HFFc6 (cell line): ENCODE data around the gene DDX42. TPM values are rescaled to one million over a fixed set of nuclear protein-coding genes. Genes with fewer than 3 reads are reported as not detected.

Experiments used
- DNase-seq: peaks from one replicate; pipeline ENCODE4 v3.0.0-alpha.2; 2018
- H3K27ac Mint-ChIP-seq: 2 replicates; pipeline ENCODE4 v1.8.0; 2020; ENCODE audit warnings: mild to moderate bottlenecking, mixed read lengths
- H3K27me3 Mint-ChIP-seq: 2 replicates; pipeline ENCODE4 v1.8.0; 2021; ENCODE audit warnings: mild to moderate bottlenecking, moderate library complexity, mixed read lengths; ENCODE audit not compliant: insufficient read depth
- H3K36me3 Mint-ChIP-seq: 2 replicates; pipeline ENCODE4 v1.8.0; 2021; ENCODE audit warnings: low read depth, mixed read lengths
- H3K4me1 Mint-ChIP-seq: 2 replicates; pipeline ENCODE4 v1.8.0; 2020; ENCODE audit warnings: low read depth, mixed read lengths
- H3K4me3 Mint-ChIP-seq: 2 replicates; pipeline ENCODE4 v1.8.0; 2020; ENCODE audit warnings: mild to moderate bottlenecking, moderate library complexity, mixed read lengths
- H3K9me3 Mint-ChIP-seq: 2 replicates; pipeline ENCODE4 v1.8.0; 2020; ENCODE audit warnings: mild to moderate bottlenecking, mixed read lengths
- CTCF ChIP-seq: fragments of 200-600 bp; sonication (generic); IDR thresholded peaks from 2 replicates; pipeline ENCODE4 v1.5.0; 2021; ENCODE audit warnings: antibody characterized with exemption, mild to moderate bottlenecking
- total RNA-seq, 6 experiments: library from RNA; stranded (reverse); fragmentation: NEBNext Ultra II Directional; extraction: Animal tissue kit (Norgen Biotek cat#: 25700); gene quantifications; 2 replicates in 1 of 6; 3 replicates in 5 of 6; pipeline ENCODE4 v1.2.3, GENCODE V29; 2021

The DDX42 gene
- total RNA-seq, 6 experiments from 2014 or later, result 76.2 to 88.4 (median 80.2) TPM

- H3K4me1 Mint-ChIP-seq, result peaks cover 39% of the 10 kb centered on the region
- H3K36me3 Mint-ChIP-seq, result peaks cover 60% of the 10 kb centered on the region
- peaks cover 8% of the 10 kb centered on the region for H3K27me3 Mint-ChIP-seq
- peak overlapping the region; percentile 26; the same call in 1 of the 2 replicates for H3K27ac Mint-ChIP-seq
- H3K4me3 Mint-ChIP-seq, result 0 out of 2 replicates have a peak overlapping the region, but pooled peaks have one; percentile 97
- H3K9me3 Mint-ChIP-seq, result no peaks in the 10 kb centered on the region; the same call in 1 of the 2 replicates
- DNase-seq, result no peak
- TF ChIP-seq CTCF, result no peak
Observed at GRCh38 chr17:63828936-63829335, 55.0 kb downstream of the DDX42 start.

GRCh38 chr17:63830278-63830677, 56.3 kb downstream of the DDX42 start:
- TF ChIP-seq CTCF, result no peak
- Mint-ChIP-seq H3K4me3 (no peak overlapping the region), H3K36me3 (peaks cover 48% of the 10 kb centered on the region)

GRCh38 chr17:63830904-63831491, 57.0 kb downstream of the DDX42 start:
- Mint-ChIP-seq H3K27me3 (peaks cover 8% of the 10 kb centered on the region), H3K36me3 (peaks cover 41% of the 10 kb centered on the region), H3K4me1 (peaks cover 31% of the 10 kb centered on the region), H3K4me3 (no peak overlapping the region), H3K9me3 (no peaks in the 10 kb centered on the region), H3K27ac (no peak overlapping the region)
- no peak for DNase-seq
- TF ChIP-seq CTCF, result no peak

More at GRCh38 chr17:63830278-63830677, 56.3 kb downstream of the DDX42 start:
- Mint-ChIP-seq H3K27ac (peak overlapping the region; percentile 26; the same call in 1 of the 2 replicates), H3K9me3 (no peaks in the 10 kb centered on the region), H3K4me1 (peaks cover 39% of the 10 kb centered on the region), H3K27me3 (peaks cover 9% of the 10 kb centered on the region)
- no peak for DNase-seq

GRCh38 chr17:63831505-63831904, 57.5 kb downstream of the DDX42 start:
- no peak for TF ChIP-seq CTCF
- H3K27ac Mint-ChIP-seq, result no peak overlapping the region
- no peaks in the 10 kb centered on the region for H3K9me3 Mint-ChIP-seq
- H3K27me3 Mint-ChIP-seq, result peaks cover 8% of the 10 kb centered on the region
- DNase-seq, result no peak
- no peak overlapping the region for H3K4me3 Mint-ChIP-seq
- H3K36me3 Mint-ChIP-seq, result peaks cover 37% of the 10 kb centered on the region
- peaks cover 27% of the 10 kb centered on the region for H3K4me1 Mint-ChIP-seq

GRCh38 chr17:63832014-63832413, 58.0 kb downstream of the DDX42 start:
- TF ChIP-seq CTCF, result no peak
- Mint-ChIP-seq H3K9me3 (no peaks in the 10 kb centered on the region), H3K27me3 (peaks cover 7% of the 10 kb centered on the region), H3K36me3 (peaks cover 37% of the 10 kb centered on the region), H3K27ac (no peak overlapping the region), H3K4me1 (peaks cover 27% of the 10 kb centered on the region), H3K4me3 (no peak overlapping the region)
- DNase-seq, result no peak
